SU-DHL-6 (cell line): ENCODE measurements around the gene RPL9.

Source experiments
- CTCF ChIP-seq: fragments of 200-600 bp; sonication (generic); IDR thresholded peaks from one replicate; pipeline ENCODE4 v1.5.1; 2017; ENCODE audit warnings: antibody characterized with exemption, mild to moderate bottlenecking, low read length, moderate library complexity; ENCODE audit not compliant: insufficient read depth, poor library complexity, severe bottlenecking
- EZH2phosphoT487 ChIP-seq: fragments of 200-600 bp; sonication (generic), shearing (Covaris generic); conservative IDR thresholded peaks from 2 replicates; pipeline ENCODE4 v1.6.1; 2018; ENCODE audit warnings: mild to moderate bottlenecking, antibody characterized with exemption, low read length, moderate library complexity, mixed read lengths

GRCh38 chr4:39466747-39467146 is 8.0 kb upstream of the RPL9 start:
- TF ChIP-seq CTCF, result no peak
- TF ChIP-seq EZH2phosphoT487, result no peak
